K562 (cell line): ENCODE results near the gene FA2H.

ENCODE experiments used
- POLR2A ChIP-seq: fragments of 450-650 bp; conservative IDR thresholded peaks from 2 replicates; pipeline ENCODE4 v1.6.1; 2016
- ZNF24 ChIP-seq: fragments of 450-650 bp; IDR thresholded peaks from 2 replicates; pipeline ENCODE4 v1.6.1; 2016

- TF ChIP-seq ZNF24 (no peak), POLR2A (no peak)
These were observed 29.5 kb downstream of the FA2H start for GRCh38 chr16:74745109-74745615.
